Esophagus squamous epithelium (tissue), 5 donors: Measurements from ENCODE around the gene PRELID1. TPM values are rescaled to one million over a fixed set of nuclear protein-coding genes. Genes with fewer than 3 reads are reported as not detected.
A peak's percentile ranks its signal among the peaks of the same experiment; 100 is the strongest.

Experiments
- DNase-seq: peaks from one replicate; lab custom pipeline; 2025; lab: John Stamatoyannopoulos, UW
- H3K27ac ChIP-seq, 4 donors: fragments of 200-600 bp; sonication (generic); one replicate each; pipeline ENCODE4 v1.5.1; 2016 to 2019; ENCODE audit warnings: mild to moderate bottlenecking in 1 of 4
- H3K27me3 ChIP-seq, 4 donors: fragments of 200-600 bp; sonication (generic); 1 replicate in 3 of 4; 2 replicates in 1 of 4; pipeline versions ENCODE4 v1.5.1 to v1.6.0; 2017 to 2021; ENCODE audit warnings: antibody characterized with exemption in 1 of 4
- H3K36me3 ChIP-seq, 3 donors: fragments of 200-600 bp; sonication (generic); one replicate each; pipeline ENCODE4 v1.5.1; 2016 to 2019
- H3K4me1 ChIP-seq, 3 donors: fragments of 200-600 bp; sonication (generic); one replicate each; pipeline ENCODE4 v1.5.1; 2017 to 2019
- H3K4me3 ChIP-seq, 4 donors: fragments of 200-600 bp; sonication (generic); 1 replicate in 3 of 4; 2 replicates in 1 of 4; pipeline ENCODE4 v1.5.1; 2016 to 2019; ENCODE audit warnings: mild to moderate bottlenecking in 2 of 4, moderate library complexity in 1 of 4
- H3K9me3 ChIP-seq, 3 donors: fragments of 200-600 bp; sonication (generic); one replicate each; pipeline ENCODE4 v1.5.1; 2016 to 2019
- POLR2A ChIP-seq, 4 donors: fragments of 450-650 bp; IDR thresholded peaks; one replicate each; pipeline ENCODE4 v1.6.1; 2017; ENCODE audit warnings: antibody characterized with exemption in 4 of 4, mild to moderate bottlenecking in 4 of 4, moderate library complexity in 3 of 4
- WGBS, 2 donors: methylation state at CpG; one replicate each; pipeline ENCODE4 v1.1.5; 2018; 5-methylcytosine and 5-hydroxymethylcytosine counted together
- intact Hi-C: fragments of 100-400 bp; cut with DNase I; formaldehyde crosslinking; loops from one replicate; pipeline ENCODE4 v1.15.0; 2022
- total RNA-seq, 4 donors: library from RNA; depleted of rRNA; stranded (reverse); fragments of >200 nt; gene quantifications; one replicate each; pipeline ENCODE4 v1.1.0, GENCODE V29; 2016
- TF ChIP-seq, protein P1 (sequence below), 6 experiments: fragments of 450-650 bp in 4 of 6; fragments of 200-600 bp in 2 of 6; sonication (generic) in 2 of 6; IDR thresholded peaks; one replicate each; pipeline ENCODE4 v1.5.1; 2016 to 2019; ENCODE audit warnings: antibody characterized with exemption in 6 of 6, mild to moderate bottlenecking in 4 of 6, moderate library complexity in 4 of 6
- donor health status: DM: yes; HTN: yes; CAD: no.

The PRELID1 gene
- total RNA-seq, 4 donors from 2014 or later = 88.7 to 184 (median 108) TPM

DNA sequence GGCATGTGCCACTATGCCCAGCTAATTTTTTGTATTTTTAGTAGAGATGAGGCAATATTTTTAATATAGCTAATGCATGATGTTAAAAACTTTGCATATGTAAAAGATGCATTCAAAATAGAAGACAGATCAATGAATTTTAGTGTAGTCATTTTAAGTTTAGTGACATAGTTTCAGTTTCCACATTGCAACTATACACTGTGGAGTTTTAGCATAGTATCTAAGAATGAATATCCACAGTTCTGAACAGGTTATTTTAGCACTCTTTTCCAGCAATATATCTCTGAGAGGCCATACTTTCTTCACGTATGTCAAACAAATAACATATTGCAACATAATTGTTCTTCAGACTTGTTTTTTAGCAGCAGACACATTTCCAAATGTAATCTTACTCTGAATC is 39.4 kb upstream of the PRELID1 start:
- no peak overlapping the region for H3K4me3 ChIP-seq
- intact Hi-C loops = no loop called here
- H3K36me3 ChIP-seq = peaks cover 11 to 100% (median 29%) of the 10 kb centered on the region in 3 donors
- peaks cover 0 to 2% (median 0%) of the 10 kb centered on the region in 3 donors for H3K4me1 ChIP-seq
- no peak for TF ChIP-seq POLR2A (IDR thresholded peaks at IDR 0.05)
- TF ChIP-seq, protein P1, sequence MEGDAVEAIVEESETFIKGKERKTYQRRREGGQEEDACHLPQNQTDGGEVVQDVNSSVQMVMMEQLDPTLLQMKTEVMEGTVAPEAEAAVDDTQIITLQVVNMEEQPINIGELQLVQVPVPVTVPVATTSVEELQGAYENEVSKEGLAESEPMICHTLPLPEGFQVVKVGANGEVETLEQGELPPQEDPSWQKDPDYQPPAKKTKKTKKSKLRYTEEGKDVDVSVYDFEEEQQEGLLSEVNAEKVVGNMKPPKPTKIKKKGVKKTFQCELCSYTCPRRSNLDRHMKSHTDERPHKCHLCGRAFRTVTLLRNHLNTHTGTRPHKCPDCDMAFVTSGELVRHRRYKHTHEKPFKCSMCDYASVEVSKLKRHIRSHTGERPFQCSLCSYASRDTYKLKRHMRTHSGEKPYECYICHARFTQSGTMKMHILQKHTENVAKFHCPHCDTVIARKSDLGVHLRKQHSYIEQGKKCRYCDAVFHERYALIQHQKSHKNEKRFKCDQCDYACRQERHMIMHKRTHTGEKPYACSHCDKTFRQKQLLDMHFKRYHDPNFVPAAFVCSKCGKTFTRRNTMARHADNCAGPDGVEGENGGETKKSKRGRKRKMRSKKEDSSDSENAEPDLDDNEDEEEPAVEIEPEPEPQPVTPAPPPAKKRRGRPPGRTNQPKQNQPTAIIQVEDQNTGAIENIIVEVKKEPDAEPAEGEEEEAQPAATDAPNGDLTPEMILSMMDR (IDR thresholded peaks at IDR 0.05) = no peak
- DNase-seq = no peak
- H3K27ac ChIP-seq = no peak overlapping the region
- WGBS, 2 donors = 76 to 81% methylated on average over 1 of the region's 1 CpG
- no peaks in the 10 kb centered on the region for H3K9me3 ChIP-seq
- no peaks in the 10 kb centered on the region for H3K27me3 ChIP-seq

- Histone ChIP-seq H3K4me3 (no peak overlapping the region), H3K9me3 (no peaks in the 10 kb centered on the region), H3K27ac (no peak overlapping the region), H3K36me3 (peaks cover 9 to 100% (median 23%) of the 10 kb centered on the region in 3 donors), H3K4me1 (peaks cover 0 to 14% (median 0%) of the 10 kb centered on the region in 3 donors), H3K27me3 (no peaks in the 10 kb centered on the region)
- intact Hi-C loops = no loop called here
- WGBS, 2 donors = 84 to 93% methylated on average over 10 to 14 of the region's 16 CpGs
- DNase-seq = no peak
- TF ChIP-seq, protein P1 (IDR thresholded peaks at IDR 0.05) = no peak
- no peak for TF ChIP-seq POLR2A (IDR thresholded peaks at IDR 0.05)
These were observed 38.2 kb upstream of the PRELID1 start for GRCh38 chr5:177265395-177265794.

GRCh38 chr5:177269232-177269895 is 34.2 kb upstream of the PRELID1 start:
- no peak for DNase-seq
- TF ChIP-seq POLR2A (IDR thresholded peaks at IDR 0.05) = no peak
- TF ChIP-seq, protein P1 (IDR thresholded peaks at IDR 0.05) = no peak
- peaks cover 8 to 100% (median 16%) of the 10 kb centered on the region in 3 donors for H3K36me3 ChIP-seq
- no peaks in the 10 kb centered on the region for H3K27me3 ChIP-seq
- H3K4me1 ChIP-seq = peaks cover 0 to 14% (median 0%) of the 10 kb centered on the region in 3 donors
- no peaks in the 10 kb centered on the region for H3K9me3 ChIP-seq
- peak overlapping the region in 1 of 4 donors; percentile 20 for H3K27ac ChIP-seq
- H3K4me3 ChIP-seq = no peak overlapping the region
- WGBS, 2 donors = 90 to 92% methylated on average over 6 to 7 of the region's 7 CpGs
- intact Hi-C loops = no loop called here

GRCh38 chr5:177269976-177270375 is 33.6 kb upstream of the PRELID1 start:
- Histone ChIP-seq H3K4me3 (no peak overlapping the region), H3K4me1 (peaks cover 0 to 14% (median 0%) of the 10 kb centered on the region in 3 donors), H3K27me3 (no peaks in the 10 kb centered on the region), H3K9me3 (no peaks in the 10 kb centered on the region), H3K36me3 (peaks cover 8 to 100% (median 16%) of the 10 kb centered on the region in 3 donors), H3K27ac (peak overlapping the region in 1 of 4 donors; percentile 20)
- WGBS, 2 donors = 44 to 56% methylated on average over 3 of the region's 3 CpGs
- TF ChIP-seq, protein P1 (IDR thresholded peaks at IDR 0.05) = no peak
- no peak for TF ChIP-seq POLR2A (IDR thresholded peaks at IDR 0.05)
- DNase-seq = no peak
- intact Hi-C loops = no loop called here

DNA sequence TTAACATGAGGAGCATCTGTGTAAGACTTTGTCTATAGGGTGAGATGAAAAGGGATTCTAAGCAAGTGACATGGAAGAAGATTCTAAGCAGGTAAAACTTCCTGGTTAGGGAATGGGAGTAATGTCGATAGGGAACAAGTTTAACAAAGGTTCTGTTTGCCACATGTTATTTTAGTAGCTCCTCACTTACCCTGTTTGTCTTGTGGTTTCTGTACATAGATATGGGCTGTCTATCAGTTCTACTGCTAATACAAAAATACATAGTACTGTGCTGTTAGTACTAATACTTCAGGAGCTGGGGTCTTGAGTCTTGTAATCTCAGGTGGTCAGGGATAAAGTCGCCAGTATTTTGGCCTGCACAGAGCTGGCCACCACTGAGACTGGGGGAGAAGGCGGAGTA is 32.9 kb upstream of the PRELID1 start:
- Histone ChIP-seq H3K9me3 (no peaks in the 10 kb centered on the region), H3K27ac (no peak overlapping the region), H3K4me3 (no peak overlapping the region), H3K36me3 (peaks cover 8 to 100% (median 13%) of the 10 kb centered on the region in 3 donors), H3K27me3 (no peaks in the 10 kb centered on the region), H3K4me1 (peaks cover 0 to 14% (median 0%) of the 10 kb centered on the region in 3 donors)
- DNase-seq = no peak
- WGBS, 2 donors = 70 to 82% methylated on average over 3 of the region's 3 CpGs
- TF ChIP-seq POLR2A (IDR thresholded peaks at IDR 0.05) = no peak
- TF ChIP-seq, protein P1 (IDR thresholded peaks at IDR 0.05) = no peak
- intact Hi-C loops = no loop called here
